HUES48 (cell line): ENCODE results near the gene SLTM.
"Not testable (repeated sequence)": the region's sequence is repeated elsewhere in the genome, so short reads cannot be mapped to it uniquely, and the experiment has no call there.

ENCODE experiments used
- H3K27ac ChIP-seq: one replicate; pipeline ENCODE4 v1.7.0; 2013; ENCODE audit warnings: low read depth, low read length, inconsistent platforms
- H3K27me3 ChIP-seq: 2 replicates; pipeline ENCODE4 v1.6.1; 2013; ENCODE audit warnings: mild to moderate bottlenecking, low read length; ENCODE audit not compliant: control insufficient read depth, insufficient read depth
- H3K36me3 ChIP-seq: 2 replicates; pipeline ENCODE4 v1.6.1; 2013; ENCODE audit warnings: low read length; ENCODE audit not compliant: control insufficient read depth, insufficient read depth
- H3K4me1 ChIP-seq: 2 replicates; pipeline ENCODE4 v1.6.1; 2013; ENCODE audit warnings: mild to moderate bottlenecking, low read length; ENCODE audit not compliant: control insufficient read depth, insufficient read depth
- H3K4me3 ChIP-seq: 2 replicates; pipeline ENCODE4 v1.5.1; 2013; ENCODE audit warnings: mild to moderate bottlenecking, low read depth, low read length
- H3K9ac ChIP-seq: 2 replicates; pipeline ENCODE4 v1.6.1; 2013; ENCODE audit warnings: mild to moderate bottlenecking, low read depth, low read length, moderate library complexity
- H3K9me3 ChIP-seq: 2 replicates; pipeline ENCODE4 v1.6.1; 2013; ENCODE audit warnings: low read length; ENCODE audit not compliant: control insufficient read depth, insufficient read depth

Gene SLTM

DNA sequence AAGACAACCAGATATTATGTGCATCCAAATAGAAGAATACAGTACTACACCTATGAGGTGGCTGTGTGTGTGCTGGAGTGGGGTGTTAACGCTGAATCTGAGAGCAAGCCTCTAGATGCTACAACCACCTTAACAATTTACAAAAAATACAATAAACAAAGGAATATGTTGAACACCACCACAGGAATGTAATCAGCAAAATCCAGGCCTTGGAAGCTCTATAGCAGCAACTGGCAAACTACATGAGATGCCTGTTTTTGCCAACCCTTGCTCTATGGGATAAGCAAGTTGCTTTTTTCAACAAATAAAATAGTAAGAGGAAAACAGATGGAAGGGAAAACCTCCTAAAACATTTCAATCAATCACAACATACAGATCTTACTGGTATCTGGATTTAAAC lies 23.9 kb downstream of the SLTM start:
- Histone ChIP-seq H3K4me1 (0 out of 2 replicates have a peak, but pooled peaks cover 3% of the 10 kb centered on the region), H3K4me3 (no peak overlapping the region), H3K36me3 (peaks cover 97% of the 10 kb centered on the region), H3K9me3 (no peaks in the 10 kb centered on the region), H3K9ac (no peak overlapping the region), H3K27me3 (no peaks in the 10 kb centered on the region), H3K27ac (no peak overlapping the region)

DNA sequence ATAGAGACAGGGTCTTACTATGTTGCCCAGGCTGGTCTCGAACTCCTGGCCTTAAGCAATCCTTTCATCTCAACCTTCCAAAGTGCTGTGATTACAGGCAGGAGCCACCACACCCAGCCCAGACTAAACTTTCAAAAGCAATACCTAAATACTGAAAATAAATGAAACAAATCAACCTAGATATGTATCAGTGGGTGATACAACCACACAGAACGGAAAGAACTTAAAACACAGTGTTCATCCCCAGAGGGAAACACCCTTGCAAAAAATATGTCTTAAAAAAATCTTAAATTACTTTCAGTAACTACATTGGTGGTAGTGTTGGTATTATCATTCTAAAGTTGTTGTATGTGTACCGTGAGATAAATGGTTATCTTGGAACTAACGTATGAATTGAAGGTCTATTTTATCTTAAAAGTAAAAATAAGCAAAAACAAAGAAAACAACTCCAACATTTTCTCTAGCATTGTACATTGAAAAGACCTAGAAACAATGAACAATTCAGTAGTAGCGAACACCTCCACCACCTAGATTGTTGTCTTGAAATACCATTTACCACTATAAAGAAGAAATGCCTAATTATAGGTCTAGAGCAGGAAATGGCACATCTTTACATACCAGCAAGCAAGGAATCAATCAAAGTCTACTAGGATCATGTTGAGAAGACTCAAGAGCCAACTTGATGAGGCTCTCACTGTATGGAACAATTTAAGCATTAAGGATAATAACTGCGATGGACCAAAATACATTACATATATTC lies 24.7 kb downstream of the SLTM start:
- no peak overlapping the region for H3K9ac ChIP-seq
- H3K9me3 ChIP-seq: no peaks in the 10 kb centered on the region
- H3K27me3 ChIP-seq: no peaks in the 10 kb centered on the region
- H3K4me3 ChIP-seq: no peak overlapping the region
- 0 out of 2 replicates have a peak, but pooled peaks cover 3% of the 10 kb centered on the region for H3K4me1 ChIP-seq
- H3K27ac ChIP-seq: no peak overlapping the region
- H3K36me3 ChIP-seq: peaks cover 97% of the 10 kb centered on the region

DNA sequence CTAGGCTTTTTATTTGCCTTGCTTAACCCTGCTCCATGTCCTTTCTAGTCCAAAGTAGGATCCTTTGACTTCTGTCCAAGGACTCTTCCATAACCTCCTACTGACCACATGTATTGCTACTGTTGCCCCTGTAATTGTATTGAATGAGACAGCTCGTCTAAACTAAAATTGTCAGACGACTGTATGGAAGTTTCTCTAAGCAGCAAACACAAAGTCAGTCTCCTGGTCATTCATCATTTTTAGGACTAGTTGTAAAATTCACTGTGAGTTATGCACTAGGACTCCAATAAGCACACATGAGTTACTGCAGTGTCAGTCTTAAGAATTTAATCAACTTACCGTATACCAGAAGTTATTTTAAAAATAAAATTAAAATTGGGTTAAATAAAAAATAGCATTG lies 32.8 kb downstream of the SLTM start:
- Histone ChIP-seq H3K9ac (no peak overlapping the region), H3K36me3 (peaks cover 94% of the 10 kb centered on the region), H3K27ac (no peak overlapping the region), H3K9me3 (no peaks in the 10 kb centered on the region), H3K27me3 (no peaks in the 10 kb centered on the region), H3K4me3 (no peak overlapping the region), H3K4me1 (0 out of 2 replicates have a peak, but pooled peaks cover 3% of the 10 kb centered on the region)

DNA sequence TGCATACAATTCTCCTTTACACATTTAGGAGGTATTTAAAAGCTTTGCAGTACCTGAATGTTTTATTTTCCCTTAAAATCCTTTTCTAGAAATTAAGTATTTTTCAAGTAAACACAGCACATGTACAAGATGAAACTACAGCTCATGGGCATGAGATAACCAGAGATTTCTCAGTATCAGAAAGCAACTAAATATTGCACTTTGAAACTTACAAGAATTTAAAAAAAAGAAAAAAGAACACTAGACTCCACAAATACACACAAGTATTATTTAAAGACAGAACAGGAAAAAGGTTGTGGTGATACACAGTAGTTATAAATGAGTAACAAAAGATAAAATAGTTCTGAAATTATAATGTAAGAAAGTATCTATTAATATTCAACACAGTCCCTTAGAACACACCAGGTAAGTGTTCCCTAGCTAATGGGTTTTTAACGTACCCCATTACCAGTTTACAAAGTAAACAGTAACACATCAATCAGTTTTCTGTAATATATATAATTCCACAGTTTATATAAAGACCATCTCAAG lies 35.3 kb downstream of the SLTM start:
- Histone ChIP-seq H3K9ac (no peak overlapping the region), H3K36me3 (peaks cover 94% of the 10 kb centered on the region), H3K27me3 (no peaks in the 10 kb centered on the region), H3K4me3 (no peak overlapping the region), H3K4me1 (0 out of 2 replicates have a peak, but pooled peaks cover 3% of the 10 kb centered on the region), H3K27ac (no peak overlapping the region), H3K9me3 (no peaks in the 10 kb centered on the region)

DNA sequence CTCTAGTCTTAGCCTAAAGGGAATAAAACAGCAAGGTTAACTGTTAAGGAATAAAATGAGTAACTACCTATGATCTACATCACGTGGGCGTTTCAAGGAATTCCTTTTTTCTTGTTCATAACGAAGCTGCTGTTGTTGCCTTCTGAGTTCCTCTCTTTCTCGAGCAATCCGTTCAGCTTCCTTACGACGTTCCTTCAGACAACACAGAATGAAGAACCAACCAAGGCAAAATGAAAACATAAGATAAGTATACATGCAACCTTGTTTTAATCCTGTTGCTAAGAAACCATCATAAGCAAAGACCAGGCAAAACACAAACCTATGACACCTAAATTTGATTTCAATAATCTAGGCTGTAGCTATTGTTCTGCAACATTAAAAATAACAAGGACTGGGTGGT lies 44.1 kb downstream of the SLTM start:
- Histone ChIP-seq H3K4me1 (no peaks in the 10 kb centered on the region), H3K36me3 (peaks cover 100% of the 10 kb centered on the region), H3K27ac (no peak overlapping the region), H3K9me3 (no peaks in the 10 kb centered on the region), H3K4me3 (no peak overlapping the region), H3K9ac (no peak overlapping the region), H3K27me3 (no peaks in the 10 kb centered on the region)

DNA sequence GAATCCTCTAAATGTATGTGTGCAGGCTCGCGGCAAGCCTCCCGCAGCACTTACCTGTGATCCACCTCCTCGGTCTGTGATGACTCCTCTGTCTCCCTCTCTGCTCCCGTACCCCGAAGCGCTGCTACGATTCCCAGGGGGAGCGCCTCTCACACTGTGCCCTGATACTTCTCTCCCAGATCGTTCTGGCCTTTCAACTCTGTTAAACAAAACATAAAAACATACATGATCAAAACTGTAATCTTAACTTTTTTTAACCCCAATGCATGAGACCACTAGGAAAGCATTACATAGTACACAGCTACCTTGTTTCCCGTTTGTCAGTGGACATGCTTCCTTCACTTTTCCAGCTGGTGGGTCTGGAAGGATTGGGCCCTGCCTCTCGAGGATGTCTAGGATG lies 46.6 kb downstream of the SLTM start:
- Histone ChIP-seq H3K4me1 (no peaks in the 10 kb centered on the region), H3K4me3 (no peak overlapping the region), H3K36me3 (peaks cover 99% of the 10 kb centered on the region), H3K27ac (no peak overlapping the region), H3K9me3 (no peaks in the 10 kb centered on the region), H3K27me3 (no peaks in the 10 kb centered on the region), H3K9ac (no peak overlapping the region)

DNA sequence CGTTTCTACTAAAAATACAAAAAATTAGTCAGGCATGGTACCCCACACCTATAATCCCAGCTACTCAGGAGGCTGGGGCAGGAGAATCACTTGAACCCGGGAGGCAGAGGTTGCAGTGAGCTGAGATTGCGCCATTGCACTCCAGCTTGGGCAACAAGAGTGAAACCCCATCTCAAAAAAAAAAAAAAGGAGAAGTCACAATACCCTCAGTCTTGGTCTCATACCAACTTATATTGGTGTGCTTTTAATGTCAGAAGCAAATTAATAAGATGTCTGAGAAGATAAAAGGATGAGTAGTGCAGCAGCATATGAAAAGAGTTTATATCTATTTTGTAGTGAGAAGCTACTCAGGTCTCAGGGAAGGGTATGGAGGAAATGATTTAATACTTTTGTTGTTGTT lies 49.6 kb downstream of the SLTM start:
- not testable (repeated sequence) for H3K9me3 ChIP-seq, H3K27me3 ChIP-seq, H3K4me3 ChIP-seq, H3K9ac ChIP-seq, H3K4me1 ChIP-seq, H3K27ac ChIP-seq
- H3K36me3 ChIP-seq: peaks cover 99% of the 10 kb centered on the region

DNA sequence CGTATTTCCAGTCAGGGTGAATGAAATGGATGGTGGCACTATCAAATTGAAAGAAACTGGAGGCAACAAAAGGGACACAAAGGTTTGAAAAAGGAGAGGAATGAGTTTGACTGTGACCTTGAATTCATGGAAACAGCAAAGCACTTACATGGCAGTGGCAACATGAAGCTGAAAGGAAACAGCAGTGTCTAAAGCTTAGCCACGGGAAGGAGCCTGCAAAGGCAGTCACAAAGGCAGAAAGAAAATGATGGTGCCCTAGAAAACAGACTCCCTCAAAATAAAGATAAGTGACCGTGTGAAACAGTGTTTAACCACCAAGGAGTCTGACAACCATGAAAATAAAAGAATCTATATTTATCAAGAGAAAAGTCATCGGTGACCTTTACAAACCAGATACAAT lies 51.2 kb downstream of the SLTM start:
- no peaks in the 10 kb centered on the region for H3K4me1 ChIP-seq
- no peaks in the 10 kb centered on the region for H3K9me3 ChIP-seq
- no peak overlapping the region for H3K27ac ChIP-seq
- H3K4me3 ChIP-seq: no peak overlapping the region
- no peak overlapping the region for H3K9ac ChIP-seq
- peaks cover 95% of the 10 kb centered on the region for H3K36me3 ChIP-seq
- no peaks in the 10 kb centered on the region for H3K27me3 ChIP-seq

DNA sequence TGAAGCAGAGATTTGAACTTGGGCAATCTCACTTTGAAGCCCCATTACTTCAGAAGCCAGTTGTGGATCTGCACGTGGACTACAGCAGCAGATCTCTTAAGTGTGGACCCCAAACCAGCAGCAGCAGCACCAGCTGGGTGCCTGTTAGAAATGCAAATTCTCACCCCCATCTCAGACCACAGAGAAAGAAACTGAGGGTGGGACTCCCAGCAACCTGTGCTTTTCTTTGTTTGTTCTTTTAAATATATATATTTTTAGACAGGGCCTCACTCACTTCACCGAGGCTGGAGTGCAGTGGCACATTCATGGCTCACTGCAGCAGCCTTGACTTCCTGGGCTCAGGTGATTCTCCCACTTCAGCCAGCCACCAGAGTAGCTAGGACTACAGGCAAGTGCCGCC lies 53.2 kb downstream of the SLTM start:
- H3K9ac ChIP-seq: no peak overlapping the region
- no peaks in the 10 kb centered on the region for H3K27me3 ChIP-seq
- H3K4me1 ChIP-seq: no peaks in the 10 kb centered on the region
- H3K27ac ChIP-seq: no peak overlapping the region
- no peaks in the 10 kb centered on the region for H3K9me3 ChIP-seq
- H3K36me3 ChIP-seq: peaks cover 83% of the 10 kb centered on the region
- no peak overlapping the region for H3K4me3 ChIP-seq

DNA sequence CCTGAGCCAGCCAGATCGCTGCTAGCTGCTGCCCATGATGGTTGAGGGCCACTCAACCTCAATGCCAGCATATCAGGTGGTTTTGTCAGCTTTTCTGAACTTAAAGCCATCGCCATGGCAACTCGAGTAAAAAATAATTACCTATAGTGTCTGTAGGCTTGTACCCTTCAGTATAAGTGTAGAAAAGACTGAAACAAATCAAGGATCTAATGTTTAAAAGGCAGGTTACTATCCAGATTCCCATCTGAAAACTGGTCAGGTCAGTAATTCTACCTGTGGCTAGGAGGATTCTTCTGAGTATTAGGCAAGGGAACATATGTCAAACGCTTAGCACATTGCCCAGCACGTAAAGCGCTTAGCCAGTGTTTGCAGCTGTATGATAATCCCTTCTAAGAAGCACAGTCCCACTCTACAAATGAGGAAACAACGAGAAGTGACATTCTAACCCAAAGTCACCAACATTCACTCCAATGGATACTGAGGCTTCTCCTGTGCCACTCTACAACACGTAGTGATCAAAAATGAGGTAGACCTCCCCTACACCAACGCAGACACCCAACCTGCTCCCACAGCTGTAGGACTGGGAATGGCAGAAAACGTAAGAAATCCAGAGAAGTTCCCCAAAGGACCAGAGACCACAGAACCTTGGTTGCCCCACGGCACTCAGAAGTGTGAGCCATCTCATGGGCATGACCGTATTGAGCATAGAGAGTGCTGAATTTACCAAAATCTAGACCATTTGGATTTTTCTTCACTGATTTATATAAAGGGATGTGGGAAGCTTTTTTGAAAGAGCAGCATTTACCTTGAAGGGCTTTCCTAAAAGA lies 55.3 kb downstream of the SLTM start:
- H3K4me3 ChIP-seq: no peak overlapping the region
- no peak overlapping the region for H3K27ac ChIP-seq
- no peak overlapping the region for H3K9ac ChIP-seq
- no peaks in the 10 kb centered on the region for H3K9me3 ChIP-seq
- no peaks in the 10 kb centered on the region for H3K4me1 ChIP-seq
- peaks cover 63% of the 10 kb centered on the region for H3K36me3 ChIP-seq
- no peaks in the 10 kb centered on the region for H3K27me3 ChIP-seq
